Smooth muscle cell (in vitro differentiated cells): Measurements from ENCODE around the gene DNER. TPM values are rescaled to one million over a fixed set of nuclear protein-coding genes. Genes with fewer than 3 reads are reported as not detected.

Source experiments
- DNase-seq: peaks from one replicate; lab custom pipeline; 2025; ENCODE audit not compliant: unreplicated experiment; lab: John Stamatoyannopoulos, UW
- H2AFZ ChIP-seq: fragments of 200-600 bp; sonication (generic); 2 replicates; pipeline ENCODE4 v1.6.0; 2016; ENCODE audit warnings: antibody characterized with exemption, low read depth, mild to moderate bottlenecking
- H3F3A ChIP-seq: fragments of 200-600 bp; sonication (generic); 2 replicates; pipeline ENCODE4 v1.6.0; 2017; ENCODE audit warnings: antibody characterized with exemption, low read depth
- H3K27ac ChIP-seq: fragments of 200-600 bp; sonication (generic); 2 replicates; pipeline ENCODE4 v1.5.1; 2016; ENCODE audit warnings: low read depth, mild to moderate bottlenecking
- H3K27me3 ChIP-seq: fragments of 200-600 bp; sonication (generic); 2 replicates; pipeline ENCODE4 v1.6.1; 2016; ENCODE audit warnings: low read depth, mild to moderate bottlenecking
- H3K36me3 ChIP-seq: fragments of 200-600 bp; sonication (generic); 2 replicates; pipeline ENCODE4 v1.5.1; 2016; ENCODE audit warnings: low read depth
- H3K4me1 ChIP-seq: fragments of 200-600 bp; sonication (generic); 2 replicates; pipeline ENCODE4 v1.5.1; 2016; ENCODE audit warnings: low read depth
- H3K4me2 ChIP-seq: fragments of 200-600 bp; sonication (generic); 2 replicates; pipeline ENCODE4 v1.6.0; 2016; ENCODE audit warnings: mild to moderate bottlenecking
- H3K4me3 ChIP-seq: fragments of 200-600 bp; sonication (generic); 2 replicates; pipeline ENCODE4 v1.5.1; 2016; ENCODE audit warnings: mild to moderate bottlenecking
- H3K79me2 ChIP-seq: fragments of 200-600 bp; sonication (generic); 2 replicates; pipeline ENCODE4 v1.6.0; 2016; ENCODE audit warnings: low read depth, mild to moderate bottlenecking
- H3K9ac ChIP-seq: fragments of 200-600 bp; sonication (generic); 2 replicates; pipeline ENCODE4 v1.6.0; 2016; ENCODE audit warnings: low read depth
- H3K9me3 ChIP-seq: fragments of 200-600 bp; sonication (generic); replicated peaks from 2 replicates; pipeline ENCODE4 v1.5.1; 2016; ENCODE audit warnings: low read depth
- H4K20me1 ChIP-seq: fragments of 200-600 bp; sonication (generic); 2 replicates; pipeline ENCODE4 v1.6.0; 2016; ENCODE audit warnings: low read depth
- WGBS: methylation state at CpG from one replicate; pipeline ENCODE4 v1.1.7; 2016; ENCODE audit warnings: low lambda C conversion rate; 5-methylcytosine and 5-hydroxymethylcytosine counted together
- polyA plus RNA-seq: library from polyadenylated mRNA; unstranded; fragments of >200 nt; fragmentation: Nextera tagmentation; extraction: Ambion mirVana; gene quantifications from 2 replicates; pipeline ENCODE4 v1.2.1, GENCODE V29; 2016
- total RNA-seq: library from RNA; depleted of rRNA; stranded (reverse); fragments of >200 nt; gene quantifications from 2 replicates; pipeline ENCODE4 v1.2.3, GENCODE V29; 2014
- TF ChIP-seq, protein P1 (sequence below): fragments of 200-600 bp; sonication (generic); IDR thresholded peaks from 2 replicates; pipeline ENCODE4 v1.5.1; 2017; ENCODE audit warnings: borderline replicate concordance, mild to moderate bottlenecking, antibody characterized with exemption; ENCODE audit not compliant: insufficient read depth, poor library complexity, severe bottlenecking

Gene DNER
- total and polyA plus RNA-seq, 2 experiments from 2014 or later: 0.31 to 0.61 TPM

DNA sequence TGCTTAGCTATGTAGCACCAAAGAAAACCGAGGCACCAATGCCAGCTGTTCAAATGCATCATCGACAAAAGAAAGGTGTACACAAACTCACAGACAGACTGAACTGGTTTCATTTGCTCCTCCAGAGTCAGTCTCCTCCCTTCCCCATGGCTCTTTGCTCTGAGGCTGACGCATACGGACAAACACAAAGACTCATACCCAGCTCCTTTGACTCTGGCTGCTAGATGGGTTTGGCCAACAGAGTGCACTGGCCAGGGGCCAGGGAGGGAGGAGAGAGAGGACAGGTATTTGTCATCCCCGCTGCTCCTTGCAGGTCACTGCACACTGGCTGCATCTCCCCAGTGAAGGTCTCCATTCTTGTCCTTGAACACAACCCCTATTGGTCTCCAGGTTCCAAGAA lies 40.7 kb downstream of the DNER start:
- Histone ChIP-seq H3K4me2 (no peak overlapping the region), H3K79me2 (no peaks in the 10 kb centered on the region), H2AFZ (no peak overlapping the region), H3F3A (no peaks in the 10 kb centered on the region), H3K36me3 (no peaks in the 10 kb centered on the region), H3K4me3 (no peak overlapping the region), H4K20me1 (no peaks in the 10 kb centered on the region), H3K27ac (no peak overlapping the region), H3K4me1 (no peaks in the 10 kb centered on the region), H3K9ac (no peak overlapping the region), H3K9me3 (no peaks in the 10 kb centered on the region), H3K27me3 (peaks cover 19% of the 10 kb centered on the region)
- DNase-seq: no peak
- TF ChIP-seq, protein P1, sequence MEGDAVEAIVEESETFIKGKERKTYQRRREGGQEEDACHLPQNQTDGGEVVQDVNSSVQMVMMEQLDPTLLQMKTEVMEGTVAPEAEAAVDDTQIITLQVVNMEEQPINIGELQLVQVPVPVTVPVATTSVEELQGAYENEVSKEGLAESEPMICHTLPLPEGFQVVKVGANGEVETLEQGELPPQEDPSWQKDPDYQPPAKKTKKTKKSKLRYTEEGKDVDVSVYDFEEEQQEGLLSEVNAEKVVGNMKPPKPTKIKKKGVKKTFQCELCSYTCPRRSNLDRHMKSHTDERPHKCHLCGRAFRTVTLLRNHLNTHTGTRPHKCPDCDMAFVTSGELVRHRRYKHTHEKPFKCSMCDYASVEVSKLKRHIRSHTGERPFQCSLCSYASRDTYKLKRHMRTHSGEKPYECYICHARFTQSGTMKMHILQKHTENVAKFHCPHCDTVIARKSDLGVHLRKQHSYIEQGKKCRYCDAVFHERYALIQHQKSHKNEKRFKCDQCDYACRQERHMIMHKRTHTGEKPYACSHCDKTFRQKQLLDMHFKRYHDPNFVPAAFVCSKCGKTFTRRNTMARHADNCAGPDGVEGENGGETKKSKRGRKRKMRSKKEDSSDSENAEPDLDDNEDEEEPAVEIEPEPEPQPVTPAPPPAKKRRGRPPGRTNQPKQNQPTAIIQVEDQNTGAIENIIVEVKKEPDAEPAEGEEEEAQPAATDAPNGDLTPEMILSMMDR: no peak
- 87% methylated on average over 5 of the region's 5 CpGs for WGBS

DNA sequence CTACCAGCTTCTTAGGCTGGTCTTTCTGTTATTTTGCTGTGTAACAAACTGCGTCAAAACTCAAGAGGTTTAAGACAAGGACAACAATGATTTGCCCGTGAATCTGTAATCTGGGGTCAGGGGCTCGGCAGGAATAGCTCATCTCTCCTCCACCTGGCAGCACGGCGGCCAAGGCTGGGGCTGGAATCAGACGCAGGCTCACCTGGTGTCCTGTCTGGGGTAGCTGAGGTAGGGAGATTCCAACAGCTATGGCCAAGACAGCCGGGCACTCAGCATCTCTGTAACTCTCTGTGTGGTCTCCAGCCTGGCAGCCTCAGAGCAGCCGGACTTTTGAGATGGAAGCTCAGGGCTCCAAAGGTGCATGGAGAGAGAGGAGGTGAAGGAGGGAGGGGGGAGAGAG lies 42.3 kb downstream of the DNER start:
- Histone ChIP-seq H3K36me3 (no peaks in the 10 kb centered on the region), H3K27ac (no peak overlapping the region), H3K9me3 (no peaks in the 10 kb centered on the region), H3K27me3 (peaks cover 19% of the 10 kb centered on the region), H3K79me2 (no peaks in the 10 kb centered on the region), H3F3A (no peaks in the 10 kb centered on the region), H3K4me3 (no peak overlapping the region), H4K20me1 (no peaks in the 10 kb centered on the region), H3K4me1 (no peaks in the 10 kb centered on the region), H2AFZ (no peak overlapping the region), H3K9ac (no peak overlapping the region), H3K4me2 (no peak overlapping the region)
- TF ChIP-seq, protein P1: no peak
- WGBS: 87% methylated on average over 8 of the region's 8 CpGs
- DNase-seq: no peak

DNA sequence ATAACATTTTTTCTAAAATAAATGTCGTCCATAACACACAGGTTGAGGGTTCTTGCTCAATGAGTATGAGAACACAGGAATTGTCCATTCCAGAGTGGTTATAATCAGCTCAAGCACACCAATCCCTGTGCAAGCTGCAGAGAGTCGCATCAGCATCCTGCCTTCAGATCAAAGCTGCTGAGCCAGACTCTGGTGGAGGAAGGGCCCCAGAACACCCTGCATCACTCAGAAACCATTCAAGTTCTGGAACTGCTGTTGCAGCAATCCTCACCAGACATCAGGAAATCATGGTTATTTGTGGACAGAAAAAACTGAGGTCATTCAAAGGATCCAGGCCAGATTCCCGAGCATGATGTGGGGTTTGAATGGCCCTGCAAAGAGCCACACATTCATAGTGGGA lies 44.5 kb downstream of the DNER start:
- no peak for DNase-seq
- Histone ChIP-seq H3K9ac (no peak overlapping the region), H4K20me1 (no peaks in the 10 kb centered on the region), H3K4me3 (no peak overlapping the region), H3K79me2 (no peaks in the 10 kb centered on the region), H3K4me2 (no peak overlapping the region), H3F3A (no peaks in the 10 kb centered on the region), H3K27ac (no peak overlapping the region), H2AFZ (no peak overlapping the region), H3K4me1 (no peaks in the 10 kb centered on the region), H3K27me3 (peaks cover 19% of the 10 kb centered on the region), H3K9me3 (no peaks in the 10 kb centered on the region), H3K36me3 (no peaks in the 10 kb centered on the region)
- 60% methylated on average over 3 of the region's 3 CpGs for WGBS
- TF ChIP-seq, protein P1: no peak

DNA sequence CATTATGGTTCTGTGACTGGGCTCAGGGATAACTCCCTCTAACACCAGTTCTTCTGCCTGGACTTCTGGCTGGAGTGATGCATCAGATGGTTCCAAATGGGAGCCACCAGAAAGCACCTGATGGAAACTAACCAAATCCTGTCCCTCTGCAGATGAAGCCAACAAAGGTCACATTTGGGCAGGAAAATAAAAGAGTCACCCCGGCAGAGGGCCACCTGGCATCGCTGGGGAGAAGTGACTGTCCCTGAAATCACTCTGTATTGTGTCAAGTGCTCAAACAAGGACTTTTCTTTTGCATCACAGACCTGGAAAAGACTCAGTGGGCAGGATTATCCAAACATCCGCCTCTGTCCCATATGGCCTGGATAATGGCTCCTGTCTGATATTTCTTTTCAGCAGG lies 47.5 kb downstream of the DNER start:
- Histone ChIP-seq H3K36me3 (no peaks in the 10 kb centered on the region), H4K20me1 (no peaks in the 10 kb centered on the region), H3K27me3 (peaks cover 8% of the 10 kb centered on the region), H2AFZ (no peak overlapping the region), H3K4me1 (no peaks in the 10 kb centered on the region), H3K4me3 (no peak overlapping the region), H3K9ac (no peak overlapping the region), H3K27ac (no peak overlapping the region), H3K79me2 (no peaks in the 10 kb centered on the region), H3F3A (no peaks in the 10 kb centered on the region), H3K4me2 (no peak overlapping the region), H3K9me3 (no peaks in the 10 kb centered on the region)
- 89% methylated on average over 3 of the region's 3 CpGs for WGBS
- TF ChIP-seq, protein P1: no peak
- DNase-seq: no peak
